NOMO-1 (cell line): Measurements from ENCODE around the gene KDM6A.

Experiments
- DNase-seq, 2 experiments: peaks; one replicate each; lab custom pipeline; 2025; ENCODE audit not compliant: unreplicated experiment in 2 of 2; lab: John Stamatoyannopoulos, UW

Gene KDM6A

DNA sequence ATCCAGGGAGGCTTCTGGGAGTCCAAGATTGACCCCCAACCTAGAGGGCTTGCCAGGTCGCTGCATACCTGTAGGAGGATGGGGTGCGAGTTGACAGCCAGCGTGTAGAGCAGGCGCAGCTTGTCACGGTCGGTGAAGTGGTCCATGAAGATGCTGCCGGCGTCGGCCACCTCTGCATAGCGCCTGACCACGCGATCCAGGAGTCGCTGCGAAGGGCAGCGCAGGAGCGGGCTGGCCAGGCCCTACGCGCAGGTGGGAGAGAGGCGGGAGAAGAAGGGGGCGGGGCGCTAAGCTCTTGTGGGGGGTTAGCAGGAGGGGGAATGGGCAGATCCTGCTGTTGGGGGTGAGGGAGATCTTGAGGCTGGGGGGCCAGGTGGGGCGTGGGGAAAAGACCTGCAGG lies 284.7 kb downstream of the KDM6A start:
- no peak for DNase-seq
